Naive B cell (primary cell): ENCODE data around the gene LRRTM4. TPM values are rescaled to one million over a fixed set of nuclear protein-coding genes. Genes with fewer than 3 reads are reported as not detected.
"Not testable (repeated sequence)": the region's sequence is repeated elsewhere in the genome, so short reads cannot be mapped to it uniquely, and the experiment has no call there.

Source experiments
- ATAC-seq, 2 donors: fragments of 150-1000 bp; cut with Tn5 transposase; 2 replicates each; pipeline ENCODE4 v1.10.0; 2021; ENCODE audit warnings: low read depth in 2 of 2, mild to moderate bottlenecking in 2 of 2, moderate library complexity in 2 of 2
- DNase-seq: peaks from one replicate; pipeline ENCODE4 v3.0.0; 2022
- H3K27ac Mint-ChIP-seq, 6 donors: one replicate each; pipeline ENCODE4 v1.8.0; 2020 to 2022; ENCODE audit warnings: mild to moderate bottlenecking in 6 of 6, mixed read lengths in 6 of 6, moderate library complexity in 5 of 6, inconsistent platforms in 2 of 6
- H3K27me3 Mint-ChIP-seq, 3 donors: one replicate each; pipeline ENCODE4 v1.8.0; 2021 to 2022; ENCODE audit warnings: mixed read lengths in 3 of 3, mild to moderate bottlenecking in 1 of 3
- H3K36me3 Mint-ChIP-seq, 2 donors: one replicate each; pipeline ENCODE4 v1.8.0; 2020 to 2022; ENCODE audit warnings: mixed read lengths in 2 of 2, inconsistent platforms in 1 of 2, mild to moderate bottlenecking in 1 of 2
- H3K4me1 Mint-ChIP-seq, 3 donors: one replicate each; pipeline ENCODE4 v1.8.0; 2020 to 2022; ENCODE audit warnings: mixed read lengths in 3 of 3, inconsistent platforms in 1 of 3, mild to moderate bottlenecking in 1 of 3, moderate library complexity in 1 of 3
- H3K4me3 Mint-ChIP-seq, 8 donors: one replicate each; pipeline ENCODE4 v1.8.0; 2020 to 2022; ENCODE audit warnings: mild to moderate bottlenecking in 8 of 8, mixed read lengths in 8 of 8, moderate library complexity in 8 of 8, inconsistent platforms in 2 of 8
- H3K9me3 Mint-ChIP-seq, 7 donors: one replicate each; pipeline ENCODE4 v1.8.0; 2020 to 2022; ENCODE audit warnings: mixed read lengths in 7 of 7, mild to moderate bottlenecking in 5 of 7, inconsistent platforms in 2 of 7, moderate library complexity in 1 of 7
- polyA plus RNA-seq, 6 donors: library from polyadenylated mRNA; unstranded; fragments of 300-500 nt; fragmentation: Illumina TruSeq; gene quantifications; one replicate each; pipeline ENCODE4 v1.2.3, GENCODE V29; 2021; ENCODE audit warnings: low read depth in 6 of 6

The LRRTM4 gene
- polyA plus RNA-seq, 6 donors from 2014 or later, result not detected

DNA sequence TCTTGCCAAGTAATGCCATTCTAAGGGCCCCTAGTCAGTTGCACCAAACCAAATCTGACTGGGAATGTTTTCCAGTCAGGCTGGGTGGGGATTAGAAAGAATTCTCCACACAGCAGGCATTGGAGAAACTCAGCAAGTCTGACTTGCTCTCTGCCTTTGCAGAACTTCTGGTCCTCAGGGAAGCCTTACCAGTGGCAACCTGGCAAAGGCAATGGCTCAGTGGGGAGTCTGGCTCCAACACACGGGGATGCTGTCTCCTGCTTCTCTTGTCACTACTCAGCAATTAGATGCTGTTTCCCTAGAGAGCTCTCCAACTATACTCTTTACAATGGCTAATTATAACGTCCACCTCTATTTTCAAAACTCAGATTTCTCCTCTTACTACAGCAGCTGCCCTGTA, 810.7 kb downstream of the LRRTM4 start:
- no peak overlapping the region for H3K4me3 Mint-ChIP-seq
- ATAC-seq (no peak), DNase-seq (no peak)
- H3K9me3 Mint-ChIP-seq, result peaks cover 0 to 12% (median 4%) of the 10 kb centered on the region in 7 donors
- no peaks in the 10 kb centered on the region for H3K36me3 Mint-ChIP-seq
- no peaks in the 10 kb centered on the region for H3K4me1 Mint-ChIP-seq
- no peak overlapping the region for H3K27ac Mint-ChIP-seq
- H3K27me3 Mint-ChIP-seq, result no peaks in the 10 kb centered on the region

DNA sequence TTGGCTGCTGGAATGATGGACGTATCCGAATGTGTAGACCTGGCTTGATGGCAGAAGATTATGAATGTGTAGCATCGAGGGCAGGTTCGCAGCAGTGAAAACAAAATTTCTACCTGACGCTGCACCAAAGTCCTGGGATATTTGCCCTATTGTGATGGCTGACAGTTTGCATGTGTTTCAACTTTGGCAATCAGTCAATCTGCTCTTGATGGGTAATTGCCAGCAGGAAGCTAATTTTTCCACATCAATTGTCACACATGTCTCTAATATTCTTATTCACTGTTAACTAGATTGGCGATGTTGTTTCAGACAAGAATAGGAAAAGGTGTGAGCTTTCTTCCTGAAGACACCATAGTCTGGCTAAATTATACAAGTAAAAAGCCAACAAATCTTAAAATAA, 821.3 kb downstream of the LRRTM4 start:
- Mint-ChIP-seq H3K27ac (no peak overlapping the region), H3K4me1 (no peaks in the 10 kb centered on the region), H3K9me3 (peaks cover 0 to 15% (median 0%) of the 10 kb centered on the region in 7 donors), H3K4me3 (no peak overlapping the region), H3K27me3 (no peaks in the 10 kb centered on the region), H3K36me3 (no peaks in the 10 kb centered on the region)
- no peak for DNase-seq
- ATAC-seq, result no peak

DNA sequence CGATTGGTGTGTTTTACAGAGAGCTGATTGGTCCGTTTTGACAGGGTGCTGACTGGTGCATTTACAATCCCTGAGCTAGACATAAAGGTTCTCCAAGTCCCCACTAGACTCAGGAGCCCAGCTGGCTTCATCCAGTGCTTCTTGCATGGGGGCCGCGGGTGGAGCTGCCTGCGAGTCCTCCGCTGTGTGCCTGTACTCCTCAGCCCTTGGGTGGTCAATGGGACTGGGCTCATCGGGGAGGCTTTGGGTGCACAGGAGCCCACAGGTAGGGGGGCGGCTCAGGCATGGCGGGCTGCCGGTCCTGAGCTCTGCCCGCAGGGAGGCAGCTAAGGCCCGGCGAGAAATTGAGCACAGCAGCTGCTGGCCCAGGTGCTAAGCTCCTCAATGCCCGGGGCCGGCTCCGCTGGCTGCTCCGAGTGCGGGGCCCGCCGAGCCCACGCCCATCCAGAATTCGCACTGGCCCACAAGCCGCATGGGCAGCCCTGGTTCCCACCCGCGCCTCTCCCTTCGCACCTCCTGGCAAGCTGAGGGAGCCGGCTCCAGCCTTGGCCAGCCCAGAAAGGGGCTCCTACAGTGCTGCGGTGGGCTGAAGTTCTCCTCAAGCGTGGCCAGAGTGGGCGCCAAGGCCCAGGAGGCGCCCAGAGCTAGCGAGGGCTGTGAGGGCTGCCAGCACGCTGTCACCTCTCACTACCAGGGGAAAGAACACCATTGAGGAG, 824.0 kb downstream of the LRRTM4 start:
- Mint-ChIP-seq H3K9me3 (peaks cover 0 to 15% (median 3%) of the 10 kb centered on the region in 7 donors), H3K4me3 (peak overlapping the region in 1 of 8 donors; percentile 74)
- not testable (repeated sequence) for H3K36me3 Mint-ChIP-seq, H3K27ac Mint-ChIP-seq, DNase-seq, ATAC-seq, H3K4me1 Mint-ChIP-seq, H3K27me3 Mint-ChIP-seq
